ENCODE measurements around the gene CTBP2.
"Not testable (repeated sequence)": the region's sequence is repeated elsewhere in the genome, so short reads cannot be mapped to it uniquely, and the experiment has no call there.

Gene CTBP2

DNA sequence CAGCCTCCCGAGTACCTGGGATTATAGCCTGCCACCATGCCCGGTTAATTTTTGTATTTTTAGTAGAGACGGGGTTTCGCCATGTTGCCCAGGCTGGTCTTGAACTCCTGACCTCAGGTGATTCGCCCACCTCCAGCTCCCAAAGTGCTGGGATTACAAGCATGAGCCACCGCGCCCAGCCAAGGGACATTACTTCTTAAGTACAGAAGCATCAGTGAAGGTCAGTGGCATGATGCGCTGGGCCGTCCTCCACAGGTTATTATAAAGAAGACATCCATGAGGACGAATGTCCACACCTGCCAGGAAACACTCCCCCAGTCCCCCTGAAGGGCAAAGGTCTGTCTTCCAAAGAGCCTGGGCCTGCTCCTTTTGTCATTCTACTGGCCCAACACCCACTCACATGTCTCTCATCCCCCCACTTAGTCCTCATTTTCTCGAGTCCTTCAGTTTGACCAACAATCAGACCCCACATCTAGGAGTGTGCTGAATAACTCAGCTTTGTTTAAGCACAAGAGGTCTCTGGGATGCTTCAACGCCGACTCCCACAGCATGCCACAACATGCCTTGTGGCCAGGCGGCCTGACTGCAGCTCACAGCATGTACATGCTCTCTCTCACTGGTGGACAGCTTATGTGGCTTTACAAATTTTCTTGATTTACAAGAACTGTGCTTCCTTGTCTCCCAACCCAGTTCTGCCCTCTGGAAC is 73.0 kb downstream of the CTBP2 start:
- DNase-seq (ENCODE audit: low read depth in 2 of 2) = no peak

DNA sequence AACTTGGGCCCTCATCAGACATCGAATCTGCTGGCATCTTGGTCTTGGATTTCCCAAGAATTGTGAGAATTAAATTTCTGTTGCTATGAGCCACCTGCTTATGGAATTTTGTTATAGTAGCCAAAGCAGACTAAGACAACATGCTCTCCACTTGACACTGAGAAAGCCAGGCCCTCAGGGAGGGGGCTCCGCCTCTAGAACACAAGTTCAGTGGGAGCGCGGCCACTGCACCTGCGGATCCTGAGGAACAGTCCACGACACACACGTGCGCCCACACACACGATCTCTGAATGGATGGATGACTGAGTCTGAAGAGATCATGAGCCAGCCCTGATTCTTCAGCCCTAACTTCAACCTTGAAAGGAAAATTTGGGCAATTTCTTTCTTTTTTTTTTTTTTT is 73.7 kb downstream of the CTBP2 start:
- no peak for DNase-seq (ENCODE audit: low read depth in 2 of 2)

DNA sequence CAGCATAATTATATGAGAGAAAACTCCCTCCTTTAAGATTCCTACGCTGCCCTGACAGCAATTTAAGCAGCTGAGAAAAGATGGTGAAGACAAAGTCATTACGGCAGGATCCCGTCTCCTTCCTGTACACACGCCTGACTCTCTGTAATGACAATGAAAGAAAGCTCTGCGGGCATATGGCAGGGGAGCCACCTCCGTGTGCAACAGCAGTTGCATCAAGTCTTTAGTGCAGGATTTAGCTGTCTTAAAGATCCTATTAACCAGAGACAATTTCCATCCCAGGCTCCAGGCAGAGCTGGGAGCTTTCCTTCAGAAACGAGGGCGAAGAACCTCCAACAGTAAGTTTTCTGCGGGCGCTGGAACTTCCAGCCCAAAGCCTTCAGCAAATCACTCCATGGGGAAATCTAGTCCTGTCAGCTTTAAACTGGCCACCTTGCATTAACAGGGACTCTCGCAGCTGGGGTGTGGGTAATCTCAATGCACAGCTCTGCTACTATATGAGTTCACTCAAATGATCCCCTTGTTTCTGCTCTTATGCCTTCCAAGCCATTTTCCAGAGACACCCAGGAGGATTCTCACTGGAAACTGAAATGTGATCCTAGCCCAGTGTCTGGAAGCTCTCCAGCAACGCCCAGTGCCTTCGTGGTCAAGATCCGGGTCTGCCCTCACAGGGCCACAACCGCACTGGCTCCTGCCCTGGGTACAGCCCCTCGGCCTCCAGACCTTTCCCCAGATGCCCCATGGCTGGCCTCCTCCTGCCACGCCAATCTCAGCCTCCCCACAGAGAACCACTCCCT is 74.9 kb downstream of the CTBP2 start:
- no peak for DNase-seq (ENCODE audit: low read depth in 2 of 2)

DNA sequence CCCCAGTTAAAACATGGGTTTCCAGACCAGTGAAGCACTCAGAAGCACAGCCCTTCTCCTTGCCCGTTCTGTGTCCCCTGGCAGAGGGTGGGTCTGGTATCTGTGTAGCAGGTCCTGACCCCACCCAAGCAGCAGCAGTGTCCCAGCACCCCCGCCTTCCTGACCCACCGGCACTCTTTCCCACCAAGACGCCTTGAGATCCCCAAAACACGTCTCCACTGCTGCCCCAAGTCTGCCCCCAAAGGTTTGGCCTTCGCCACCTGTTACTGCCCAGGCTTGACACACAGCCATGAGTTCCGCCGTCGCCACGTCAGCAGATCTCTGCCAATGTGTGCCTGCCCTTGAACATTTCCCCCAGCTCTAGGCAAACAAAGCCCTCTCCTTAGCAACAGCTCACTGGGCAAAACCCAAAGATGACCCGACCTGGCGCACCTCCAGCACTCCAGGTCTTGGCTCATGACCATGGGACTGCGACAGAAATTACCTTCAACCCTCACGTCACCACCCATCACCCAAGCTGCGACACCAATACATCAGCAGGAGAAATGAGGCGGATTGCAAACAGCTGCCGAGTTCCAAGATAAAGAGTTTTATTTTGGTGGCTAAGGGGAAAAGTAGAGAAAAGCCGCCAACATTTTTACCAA is 75.6 kb downstream of the CTBP2 start:
- no peak for DNase-seq (ENCODE audit: low read depth in 2 of 2)

DNA sequence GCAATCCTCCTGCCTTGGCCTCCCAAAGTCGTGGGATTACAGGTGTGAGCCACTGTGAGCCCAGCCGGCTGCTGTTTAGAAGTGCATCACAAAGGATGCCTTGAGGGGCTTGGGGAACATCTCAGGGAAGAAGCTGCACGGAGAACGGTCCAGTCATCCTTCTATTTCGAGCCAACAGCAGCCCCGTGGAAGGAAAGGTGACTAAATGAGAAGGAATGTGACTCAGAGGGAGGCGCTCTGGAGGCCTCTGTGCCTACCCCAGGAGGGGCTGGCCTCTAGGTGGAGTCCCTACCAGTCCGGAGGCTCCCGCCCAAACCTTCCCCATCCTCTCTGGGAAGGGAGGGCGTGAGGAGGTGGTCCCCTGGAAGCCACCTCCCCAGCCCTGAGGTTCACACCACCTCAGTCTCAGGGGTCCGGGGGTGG is 76.2 kb downstream of the CTBP2 start:
- DNase-seq (ENCODE audit: low read depth in 2 of 2) = no peak

DNA sequence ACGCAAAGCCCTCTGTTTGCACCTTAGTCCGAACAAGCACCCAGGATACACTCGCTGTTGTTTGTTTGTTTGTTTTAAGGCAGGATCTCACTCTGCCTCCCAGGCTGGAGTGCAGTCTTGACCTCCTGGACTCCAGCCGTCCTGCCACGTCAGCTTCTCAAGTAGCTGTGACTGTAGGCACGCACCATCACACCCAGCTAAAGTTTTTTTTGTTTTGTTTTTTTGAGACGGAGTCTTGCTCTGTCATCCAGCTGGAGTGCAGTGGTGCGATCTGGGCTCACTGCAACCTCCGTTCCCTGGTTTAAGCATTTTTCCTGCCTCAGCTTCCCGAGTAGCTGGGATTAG is 76.8 kb downstream of the CTBP2 start:
- no peak for DNase-seq (ENCODE audit: low read depth in 2 of 2)

DNA sequence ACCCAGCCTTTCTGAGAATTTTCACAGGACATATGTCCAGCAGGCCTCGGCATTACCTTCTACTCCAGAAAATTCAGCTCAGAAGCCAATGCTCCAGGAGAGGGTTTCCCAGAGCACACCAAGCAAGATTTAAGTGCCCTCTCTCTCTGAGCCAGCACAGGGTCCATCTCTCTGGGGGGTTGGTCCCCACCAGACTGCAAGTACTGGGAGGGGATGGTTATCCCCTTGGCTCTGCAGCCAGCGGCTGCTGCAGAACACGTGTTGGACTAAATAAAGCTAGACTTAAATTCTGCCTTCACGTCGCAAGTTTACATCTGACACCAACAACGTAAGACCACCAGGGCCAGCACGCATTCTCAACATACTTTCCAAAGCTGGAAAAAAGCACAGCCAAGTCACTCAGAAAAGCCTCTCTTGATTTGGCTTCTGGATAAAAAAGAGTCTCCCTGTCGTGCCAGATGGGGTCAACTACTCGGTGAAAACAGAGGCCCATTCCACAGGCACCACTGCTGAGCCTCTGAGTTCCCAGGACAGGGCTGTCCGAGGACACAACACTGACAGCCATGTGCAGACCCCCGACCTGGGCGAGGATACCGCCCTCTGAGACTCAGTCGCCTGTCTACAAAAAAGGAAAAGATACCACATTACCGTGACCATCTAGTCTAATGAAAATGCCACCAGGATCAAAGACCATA is 77.3 kb downstream of the CTBP2 start:
- DNase-seq (ENCODE audit: low read depth in 2 of 2) = no peak

DNA sequence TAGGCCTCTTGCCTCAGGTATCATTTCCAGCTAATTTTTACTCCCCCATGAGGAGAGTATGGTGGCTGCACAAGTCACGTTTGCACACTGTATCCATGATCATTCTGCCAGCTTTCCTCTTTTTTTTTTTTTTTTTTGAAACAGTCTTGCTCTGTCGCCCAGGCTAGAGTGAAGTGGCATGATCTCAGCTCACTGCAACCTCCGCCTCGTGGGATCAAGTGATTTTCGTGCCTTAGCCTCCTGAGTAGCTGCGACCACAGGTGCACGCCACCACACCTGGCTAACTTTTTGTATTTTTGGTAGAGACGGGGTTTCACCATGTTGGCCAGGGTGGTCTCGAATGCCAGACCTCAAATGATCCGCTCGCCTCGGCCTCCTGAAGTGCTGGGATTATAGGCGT is 77.9 kb downstream of the CTBP2 start:
- DNase-seq (ENCODE audit: low read depth in 2 of 2) = not testable (repeated sequence)

DNA sequence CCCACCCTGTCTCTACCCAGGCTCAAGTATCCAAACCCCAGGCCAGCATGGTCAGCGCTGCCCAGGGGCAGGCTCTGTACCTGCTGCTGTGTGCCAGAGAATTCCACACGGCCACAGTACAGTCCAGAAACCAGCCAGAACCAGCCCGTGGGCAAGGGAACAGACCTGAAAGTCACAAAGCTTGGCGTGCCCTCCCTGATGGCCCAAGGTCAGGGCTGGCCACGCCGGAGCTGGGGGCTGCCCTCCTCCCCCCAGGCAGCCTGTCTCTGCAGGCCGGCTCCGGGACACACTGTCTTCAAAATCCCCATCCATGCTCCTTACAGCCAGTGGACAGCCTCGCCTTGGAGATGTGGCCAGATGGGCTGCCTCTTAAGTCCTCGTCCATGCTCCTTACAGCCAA is 78.4 kb downstream of the CTBP2 start:
- no peak for DNase-seq (ENCODE audit: low read depth in 2 of 2)

DNA sequence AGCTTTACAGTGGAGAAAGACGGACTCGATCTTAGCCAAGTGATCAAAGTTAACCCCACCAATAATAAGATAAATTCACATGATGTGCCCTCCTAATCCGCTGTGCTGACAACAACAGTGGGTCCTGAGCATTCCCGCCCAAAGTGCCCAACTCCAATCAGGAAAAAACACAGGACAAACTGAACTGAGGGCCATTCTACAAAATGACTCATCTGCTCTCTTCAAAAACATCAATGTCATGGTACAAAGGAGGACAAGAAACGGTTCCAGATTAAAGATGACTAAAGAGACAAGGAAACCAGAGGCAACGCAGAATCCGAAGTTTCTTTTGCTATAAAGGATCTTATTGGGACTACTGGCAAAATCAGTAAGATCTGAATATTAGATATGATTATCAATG is 79.4 kb downstream of the CTBP2 start:
- DNase-seq (ENCODE audit: low read depth in 2 of 2) = no peak

DNA sequence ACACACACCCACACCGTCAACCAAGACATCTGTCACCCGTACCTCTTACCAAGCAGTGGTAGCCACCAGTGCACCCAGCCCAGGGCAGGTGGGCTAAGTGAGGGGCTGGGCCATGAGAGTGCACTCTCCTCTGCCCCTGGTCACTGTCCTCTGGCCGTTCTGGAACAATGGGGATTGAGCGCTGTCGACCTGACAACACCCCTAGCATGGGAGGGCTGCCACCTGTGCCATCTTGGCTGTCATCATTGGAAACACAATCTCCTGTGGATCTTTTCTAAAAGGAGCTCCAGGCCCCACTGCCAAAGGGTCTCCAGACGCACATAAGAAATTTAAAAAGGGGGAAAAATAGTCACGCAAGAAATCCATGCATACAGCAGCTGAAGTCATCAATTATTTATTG is 80.1 kb downstream of the CTBP2 start:
- no peak for DNase-seq (ENCODE audit: low read depth in 2 of 2)

DNA sequence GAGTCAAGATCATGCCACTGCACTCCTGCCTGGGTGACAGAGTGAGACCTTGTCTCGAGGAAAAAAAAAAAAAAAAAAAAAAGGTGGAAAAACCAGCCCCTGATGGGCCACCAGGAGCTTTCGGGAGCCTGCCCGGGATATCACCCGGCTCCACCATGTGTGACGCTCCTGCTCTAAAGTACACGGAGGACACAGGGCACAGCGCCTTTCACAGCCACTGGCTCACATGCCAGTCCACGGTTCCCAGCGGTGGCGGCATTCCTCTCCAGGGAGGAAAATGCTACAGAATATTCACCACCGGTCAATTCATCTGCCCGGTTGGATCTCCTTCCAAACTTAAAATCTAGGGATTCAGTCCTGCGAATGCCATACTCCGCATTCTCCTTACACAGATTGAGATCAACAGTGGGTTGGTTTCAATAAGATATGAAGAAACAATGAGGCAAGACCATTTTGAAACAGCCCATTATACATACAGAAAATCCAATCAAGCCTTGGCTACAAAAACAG is 81.2 kb downstream of the CTBP2 start:
- no peak for DNase-seq (ENCODE audit: low read depth in 2 of 2)

DNA sequence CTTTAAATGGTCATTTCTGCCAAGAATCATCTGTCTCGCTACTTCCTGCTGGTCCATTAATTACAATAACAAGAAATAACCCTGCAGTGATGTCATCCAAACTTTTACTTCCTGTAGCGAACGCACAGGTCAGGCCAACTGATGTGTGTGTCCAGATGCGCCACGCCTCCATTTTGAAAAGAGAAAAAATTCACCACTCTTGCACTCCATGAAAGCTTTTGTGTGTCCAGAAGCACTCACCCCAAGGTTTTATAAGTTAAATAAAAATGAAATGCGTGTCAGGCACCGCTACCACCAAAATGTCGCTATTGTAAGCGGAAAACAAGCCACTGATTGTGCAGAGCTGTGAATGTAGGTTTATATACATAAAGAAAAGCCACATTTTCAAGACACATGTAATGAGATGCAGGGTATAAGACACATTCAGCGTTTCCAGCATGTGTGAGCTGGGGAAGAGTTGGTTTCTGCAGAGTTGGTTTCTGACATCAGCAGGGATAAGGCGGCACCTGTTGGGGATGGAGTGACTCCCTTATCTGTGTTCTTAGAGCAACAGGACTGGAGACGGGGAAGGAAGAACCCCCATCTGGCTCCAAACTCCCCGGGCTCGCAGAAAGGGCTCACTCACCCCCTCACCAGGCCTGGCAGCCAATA is 83.3 kb downstream of the CTBP2 start:
- no peak for DNase-seq (ENCODE audit: low read depth in 2 of 2)

DNA sequence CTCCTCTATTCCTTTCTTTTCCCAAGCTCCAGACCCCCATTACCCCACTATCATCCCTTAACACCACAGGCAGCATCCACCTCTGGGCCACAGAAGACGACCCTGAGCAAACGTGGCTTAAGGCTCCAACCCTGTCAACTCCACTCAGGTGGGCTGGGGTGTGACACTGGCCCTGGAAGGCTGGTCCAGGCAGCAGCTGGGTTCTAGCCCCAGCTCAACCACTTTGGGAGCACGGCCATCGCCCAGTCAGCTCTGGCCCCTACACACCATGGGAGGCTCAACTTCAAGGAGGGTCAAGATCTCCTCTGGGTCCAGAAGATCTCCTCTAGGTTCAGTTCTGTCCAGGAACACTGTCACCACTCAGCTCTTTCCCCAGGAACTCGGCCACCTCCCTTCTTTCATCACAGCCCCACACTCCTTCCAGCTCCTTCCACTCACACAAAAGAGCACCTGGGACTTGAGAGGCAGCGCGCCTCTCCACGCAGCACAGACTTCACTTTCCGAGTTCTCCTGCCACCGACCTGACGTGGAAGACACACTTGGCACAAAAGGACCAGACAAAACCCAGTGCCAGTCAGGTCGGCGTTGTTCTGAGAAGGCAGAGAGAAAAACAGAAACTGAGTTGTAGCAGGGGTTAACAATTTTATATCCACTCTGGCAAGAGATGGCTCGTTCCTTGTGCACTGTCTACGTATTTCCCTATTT is 84.1 kb downstream of the CTBP2 start:
- DNase-seq (ENCODE audit: low read depth in 2 of 2) = no peak

DNA sequence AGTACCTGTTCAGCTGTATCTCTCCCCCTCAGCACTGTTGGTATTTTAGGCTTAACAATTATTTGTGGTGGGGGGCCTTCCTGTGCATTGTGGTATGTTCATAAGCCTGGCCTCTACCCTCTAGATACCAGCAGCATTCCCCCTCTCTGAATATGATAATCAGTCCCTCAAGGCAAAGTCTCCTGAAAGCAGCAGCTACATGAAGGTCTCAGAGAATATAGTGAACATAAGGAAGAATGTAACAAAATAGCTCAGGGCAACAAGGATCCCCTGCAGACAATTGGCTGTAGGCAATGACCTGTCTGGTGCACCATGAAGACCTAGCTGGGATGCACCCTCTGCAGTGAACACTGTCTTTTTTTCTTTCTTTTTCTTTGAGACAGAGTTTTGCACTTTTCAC is 86.4 kb downstream of the CTBP2 start:
- no peak for DNase-seq (ENCODE audit: low read depth in 2 of 2)

DNA sequence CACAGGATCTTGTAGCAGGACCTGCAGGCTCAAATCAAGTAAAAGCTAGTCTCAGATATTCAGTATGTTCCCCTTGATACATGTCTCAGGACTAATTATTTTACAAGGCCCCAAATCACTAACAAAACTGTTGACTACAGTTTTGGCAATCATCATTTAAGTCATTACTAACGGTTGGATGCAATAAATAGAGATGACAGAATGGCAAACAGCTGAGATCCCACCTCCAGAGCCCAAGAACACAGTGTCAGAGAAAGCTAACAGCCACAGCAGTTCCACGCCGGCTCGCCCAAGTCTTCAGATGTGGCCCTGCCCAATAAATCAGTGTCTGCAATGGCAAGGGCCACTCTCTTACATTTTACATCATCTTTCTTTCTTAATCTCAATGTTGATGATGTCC is 87.6 kb downstream of the CTBP2 start:
- no peak for DNase-seq (ENCODE audit: low read depth in 2 of 2)

DNA sequence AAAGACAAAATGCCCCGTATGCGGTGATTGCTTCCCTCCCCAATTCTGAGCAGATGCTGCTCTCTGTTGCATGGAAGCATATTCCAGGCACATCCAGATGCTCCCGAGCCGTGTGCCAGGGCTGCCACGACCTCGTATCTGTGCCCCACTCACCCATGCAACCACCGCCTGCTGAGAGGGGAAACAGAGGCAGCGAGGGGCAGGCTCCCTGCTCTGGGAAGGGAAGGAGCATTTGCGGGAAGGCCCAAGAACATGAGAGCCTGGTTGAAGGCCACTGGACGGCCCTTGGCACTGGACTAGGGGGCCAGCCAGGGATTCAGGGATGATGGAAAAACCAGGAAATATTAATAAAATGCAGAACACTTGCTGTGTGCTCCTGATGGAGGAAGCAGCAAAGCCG is 89.4 kb downstream of the CTBP2 start:
- DNase-seq (ENCODE audit: low read depth in 2 of 2) = no peak

DNA sequence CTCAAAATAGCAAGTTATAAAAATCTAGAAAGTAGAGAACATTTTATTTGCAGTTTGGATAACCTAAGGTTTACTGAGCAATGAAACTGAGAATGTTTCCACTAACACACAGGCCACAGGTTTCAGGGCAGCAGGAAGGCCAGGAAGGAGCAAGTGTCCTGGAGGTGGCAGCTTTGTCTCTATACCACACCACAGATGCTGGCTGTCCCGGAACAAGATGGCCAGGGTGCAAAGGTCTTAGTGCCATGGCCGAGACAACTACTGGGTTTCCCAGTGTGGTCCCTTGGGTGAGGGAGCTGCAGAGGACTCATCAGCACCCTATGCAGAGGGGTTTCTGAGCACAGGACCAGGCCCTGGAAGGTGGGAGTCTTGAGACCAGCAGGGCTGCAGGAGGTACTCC is 92.0 kb downstream of the CTBP2 start:
- no peak for DNase-seq (ENCODE audit: low read depth in 2 of 2)

DNA sequence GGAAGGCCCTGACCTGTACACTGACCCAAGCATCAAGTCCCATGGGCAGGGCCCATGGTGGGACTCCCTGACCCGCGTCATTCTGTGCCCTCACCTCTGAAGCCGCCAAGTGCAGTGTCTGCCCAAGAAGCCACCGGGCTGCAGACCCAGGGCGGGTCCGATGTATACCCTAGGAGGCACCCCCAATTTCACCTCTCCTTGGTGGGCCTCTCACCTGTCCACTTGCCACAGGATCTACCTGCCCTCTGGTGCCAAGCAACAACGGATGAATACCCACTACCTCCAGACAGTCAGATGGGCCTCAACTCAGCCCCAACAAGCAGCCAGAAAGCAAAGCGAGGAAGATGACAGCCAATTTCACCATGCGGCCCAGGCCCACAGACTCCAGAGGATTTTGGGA is 92.6 kb downstream of the CTBP2 start:
- DNase-seq (ENCODE audit: low read depth in 2 of 2) = no peak

DNA sequence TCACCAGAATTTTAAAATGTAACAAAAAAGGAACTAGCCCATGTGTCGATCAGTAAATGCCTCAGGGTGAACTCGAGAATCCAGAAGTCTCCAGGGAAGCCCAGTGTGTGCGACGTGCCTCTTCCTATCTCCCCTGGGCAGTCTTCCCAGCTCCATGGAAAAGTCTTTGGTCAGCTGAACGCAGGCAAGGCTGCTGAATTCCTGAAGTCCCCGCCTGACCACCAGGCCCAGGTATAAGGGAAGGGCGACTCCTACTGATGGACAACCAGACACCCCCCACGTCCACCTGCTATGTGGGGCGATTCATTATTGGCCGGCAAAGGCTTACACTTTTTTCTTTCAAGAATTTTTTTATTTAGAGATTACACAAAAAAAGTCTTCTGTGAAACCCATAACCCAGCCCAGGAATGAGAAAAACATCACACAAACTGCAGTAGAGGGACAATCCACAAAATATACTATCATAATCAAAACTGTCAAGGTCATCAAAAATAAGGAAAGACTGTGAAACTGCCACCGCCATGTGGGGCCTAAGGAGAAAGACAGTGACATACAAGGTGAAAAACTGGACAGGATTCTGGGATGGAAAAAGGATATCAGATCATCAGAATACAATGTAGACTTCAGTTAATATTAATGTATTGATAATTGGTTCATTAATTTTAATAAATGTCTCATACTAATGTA is 93.5 kb downstream of the CTBP2 start:
- no peak for DNase-seq (ENCODE audit: low read depth in 2 of 2)

Measured in stimulated activated CD4-positive, alpha-beta T cell treated with anti-CD3 and anti-CD28 coated beads, Interleukin-15, amount 100 ng/mL, for 48 hours (primary cell).